ENCODE data around the gene CXCR6. TPM values are rescaled to one million over a fixed set of nuclear protein-coding genes. Genes with fewer than 3 reads are reported as not detected.

CXCR6 gene
- total and polyA plus RNA-seq, 2 experiments from 2014 or later = 0.10 TPM; not detected in 1

GRCh38 chr3:45955706-45956105 lies 12.4 kb downstream of the CXCR6 start:
- Mint-ChIP-seq H3K36me3 (ENCODE audit: low read depth) (peaks cover 76% of the 10 kb centered on the region), H3K27me3 (ENCODE audit: insufficient read depth, low read depth, poor library complexity) (peaks cover 2% of the 10 kb centered on the region), H3K27ac (no peak overlapping the region), H3K9me3 (no peaks in the 10 kb centered on the region), H3K4me1 (no peaks in the 10 kb centered on the region), H3K4me3 (no peak overlapping the region)
- no peak overlapping the region for H3K4me3 ChIP-seq
- no peak overlapping the region for H3K4me2 ChIP-seq
- no peaks in the 10 kb centered on the region for H3K4me1 ChIP-seq (ENCODE audit: insufficient read depth)
- H3K9me2 ChIP-seq (ENCODE audit: insufficient read depth) = no peaks in the 10 kb centered on the region
- no peaks in the 10 kb centered on the region for H3K79me2 ChIP-seq (replicated peaks; ENCODE audit: insufficient read depth)
- H4K20me1 ChIP-seq (replicated peaks; ENCODE audit: insufficient read depth) = no peaks in the 10 kb centered on the region
- TF ChIP-seq ETS1 (IDR thresholded peaks at IDR 0.05) (no peak), POLR2AphosphoS5 (IDR thresholded peaks at IDR 0.05; ENCODE audit: low read depth) (no peak)
- no peaks in the 10 kb centered on the region for H3K27me3 ChIP-seq (ENCODE audit: insufficient read depth)
- no peak for ATAC-seq
- peaks cover 56% of the 10 kb centered on the region for H3K36me3 ChIP-seq (ENCODE audit: insufficient read depth)
- no peak for DNase-seq (ENCODE audit: low spot score)
- H3F3A ChIP-seq (replicated peaks; ENCODE audit: low read depth) = no peaks in the 10 kb centered on the region
- no peak overlapping the region for H2AFZ ChIP-seq
- no peak overlapping the region for H3K27ac ChIP-seq (ENCODE audit: low read depth)

DNA sequence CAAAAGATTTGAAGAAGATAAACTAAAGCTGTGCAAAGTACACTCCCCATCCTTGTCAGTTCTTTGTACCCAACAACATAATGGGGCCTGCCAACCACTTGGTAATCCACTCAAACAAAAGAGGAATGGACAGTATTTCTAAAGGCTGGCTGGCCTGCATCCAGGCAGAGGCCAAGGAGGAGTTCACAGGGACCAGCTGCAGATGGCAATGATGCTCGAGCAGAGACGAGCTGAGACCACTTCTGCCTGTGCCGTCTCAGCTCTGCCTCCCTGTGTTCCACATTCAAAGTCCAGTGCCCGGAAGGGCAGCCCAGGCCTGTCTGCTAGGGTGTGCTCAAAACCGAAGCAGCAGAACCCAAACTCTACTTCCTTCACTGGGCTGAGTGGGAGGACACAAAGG lies 14.3 kb downstream of the CXCR6 start:
- Mint-ChIP-seq H3K4me1 (no peaks in the 10 kb centered on the region), H3K9me3 (no peaks in the 10 kb centered on the region), H3K27me3 (ENCODE audit: insufficient read depth, low read depth, poor library complexity) (no peaks in the 10 kb centered on the region), H3K36me3 (ENCODE audit: low read depth) (peaks cover 73% of the 10 kb centered on the region), H3K27ac (no peak overlapping the region), H3K4me3 (no peak overlapping the region)
- H3K9me2 ChIP-seq (ENCODE audit: insufficient read depth) = no peaks in the 10 kb centered on the region
- peaks cover 60% of the 10 kb centered on the region for H3K36me3 ChIP-seq (ENCODE audit: insufficient read depth)
- H3K4me3 ChIP-seq = no peak overlapping the region
- H3K27me3 ChIP-seq (ENCODE audit: insufficient read depth) = no peaks in the 10 kb centered on the region
- H2AFZ ChIP-seq = no peak overlapping the region
- H3F3A ChIP-seq (replicated peaks; ENCODE audit: low read depth) = no peaks in the 10 kb centered on the region
- H3K27ac ChIP-seq (ENCODE audit: low read depth) = no peak overlapping the region
- H3K4me1 ChIP-seq (ENCODE audit: insufficient read depth) = no peaks in the 10 kb centered on the region
- ATAC-seq (no peak), DNase-seq (ENCODE audit: low spot score) (no peak)
- H4K20me1 ChIP-seq (replicated peaks; ENCODE audit: insufficient read depth) = no peaks in the 10 kb centered on the region
- H3K79me2 ChIP-seq (replicated peaks; ENCODE audit: insufficient read depth) = no peaks in the 10 kb centered on the region
- no peak overlapping the region for H3K4me2 ChIP-seq
- TF ChIP-seq CREB1 (CRISPR knock-in tag; IDR thresholded peaks at IDR 0.05; ENCODE audit: low read depth) (no peak), NANOG (IDR thresholded peaks at IDR 0.05; ENCODE audit: borderline replicate concordance) (no peak), EZH2phosphoT487 (IDR thresholded peaks at IDR 0.05; ENCODE audit: unreplicated experiment) (no peak), ZNF114 (CRISPR knock-in tag; IDR thresholded peaks at IDR 0.05) (no peak), JUNB (IDR thresholded peaks at IDR 0.05; ENCODE audit: unreplicated experiment) (no peak), STAT1 (IDR thresholded peaks at IDR 0.05; ENCODE audit: unreplicated experiment) (no peak)
- TF ChIP-seq, protein P1, sequence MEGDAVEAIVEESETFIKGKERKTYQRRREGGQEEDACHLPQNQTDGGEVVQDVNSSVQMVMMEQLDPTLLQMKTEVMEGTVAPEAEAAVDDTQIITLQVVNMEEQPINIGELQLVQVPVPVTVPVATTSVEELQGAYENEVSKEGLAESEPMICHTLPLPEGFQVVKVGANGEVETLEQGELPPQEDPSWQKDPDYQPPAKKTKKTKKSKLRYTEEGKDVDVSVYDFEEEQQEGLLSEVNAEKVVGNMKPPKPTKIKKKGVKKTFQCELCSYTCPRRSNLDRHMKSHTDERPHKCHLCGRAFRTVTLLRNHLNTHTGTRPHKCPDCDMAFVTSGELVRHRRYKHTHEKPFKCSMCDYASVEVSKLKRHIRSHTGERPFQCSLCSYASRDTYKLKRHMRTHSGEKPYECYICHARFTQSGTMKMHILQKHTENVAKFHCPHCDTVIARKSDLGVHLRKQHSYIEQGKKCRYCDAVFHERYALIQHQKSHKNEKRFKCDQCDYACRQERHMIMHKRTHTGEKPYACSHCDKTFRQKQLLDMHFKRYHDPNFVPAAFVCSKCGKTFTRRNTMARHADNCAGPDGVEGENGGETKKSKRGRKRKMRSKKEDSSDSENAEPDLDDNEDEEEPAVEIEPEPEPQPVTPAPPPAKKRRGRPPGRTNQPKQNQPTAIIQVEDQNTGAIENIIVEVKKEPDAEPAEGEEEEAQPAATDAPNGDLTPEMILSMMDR (conservative IDR thresholded peaks at IDR 0.05; ENCODE audit: low read depth in 2 of 2) = no peak
- TF ChIP-seq, protein P2, sequence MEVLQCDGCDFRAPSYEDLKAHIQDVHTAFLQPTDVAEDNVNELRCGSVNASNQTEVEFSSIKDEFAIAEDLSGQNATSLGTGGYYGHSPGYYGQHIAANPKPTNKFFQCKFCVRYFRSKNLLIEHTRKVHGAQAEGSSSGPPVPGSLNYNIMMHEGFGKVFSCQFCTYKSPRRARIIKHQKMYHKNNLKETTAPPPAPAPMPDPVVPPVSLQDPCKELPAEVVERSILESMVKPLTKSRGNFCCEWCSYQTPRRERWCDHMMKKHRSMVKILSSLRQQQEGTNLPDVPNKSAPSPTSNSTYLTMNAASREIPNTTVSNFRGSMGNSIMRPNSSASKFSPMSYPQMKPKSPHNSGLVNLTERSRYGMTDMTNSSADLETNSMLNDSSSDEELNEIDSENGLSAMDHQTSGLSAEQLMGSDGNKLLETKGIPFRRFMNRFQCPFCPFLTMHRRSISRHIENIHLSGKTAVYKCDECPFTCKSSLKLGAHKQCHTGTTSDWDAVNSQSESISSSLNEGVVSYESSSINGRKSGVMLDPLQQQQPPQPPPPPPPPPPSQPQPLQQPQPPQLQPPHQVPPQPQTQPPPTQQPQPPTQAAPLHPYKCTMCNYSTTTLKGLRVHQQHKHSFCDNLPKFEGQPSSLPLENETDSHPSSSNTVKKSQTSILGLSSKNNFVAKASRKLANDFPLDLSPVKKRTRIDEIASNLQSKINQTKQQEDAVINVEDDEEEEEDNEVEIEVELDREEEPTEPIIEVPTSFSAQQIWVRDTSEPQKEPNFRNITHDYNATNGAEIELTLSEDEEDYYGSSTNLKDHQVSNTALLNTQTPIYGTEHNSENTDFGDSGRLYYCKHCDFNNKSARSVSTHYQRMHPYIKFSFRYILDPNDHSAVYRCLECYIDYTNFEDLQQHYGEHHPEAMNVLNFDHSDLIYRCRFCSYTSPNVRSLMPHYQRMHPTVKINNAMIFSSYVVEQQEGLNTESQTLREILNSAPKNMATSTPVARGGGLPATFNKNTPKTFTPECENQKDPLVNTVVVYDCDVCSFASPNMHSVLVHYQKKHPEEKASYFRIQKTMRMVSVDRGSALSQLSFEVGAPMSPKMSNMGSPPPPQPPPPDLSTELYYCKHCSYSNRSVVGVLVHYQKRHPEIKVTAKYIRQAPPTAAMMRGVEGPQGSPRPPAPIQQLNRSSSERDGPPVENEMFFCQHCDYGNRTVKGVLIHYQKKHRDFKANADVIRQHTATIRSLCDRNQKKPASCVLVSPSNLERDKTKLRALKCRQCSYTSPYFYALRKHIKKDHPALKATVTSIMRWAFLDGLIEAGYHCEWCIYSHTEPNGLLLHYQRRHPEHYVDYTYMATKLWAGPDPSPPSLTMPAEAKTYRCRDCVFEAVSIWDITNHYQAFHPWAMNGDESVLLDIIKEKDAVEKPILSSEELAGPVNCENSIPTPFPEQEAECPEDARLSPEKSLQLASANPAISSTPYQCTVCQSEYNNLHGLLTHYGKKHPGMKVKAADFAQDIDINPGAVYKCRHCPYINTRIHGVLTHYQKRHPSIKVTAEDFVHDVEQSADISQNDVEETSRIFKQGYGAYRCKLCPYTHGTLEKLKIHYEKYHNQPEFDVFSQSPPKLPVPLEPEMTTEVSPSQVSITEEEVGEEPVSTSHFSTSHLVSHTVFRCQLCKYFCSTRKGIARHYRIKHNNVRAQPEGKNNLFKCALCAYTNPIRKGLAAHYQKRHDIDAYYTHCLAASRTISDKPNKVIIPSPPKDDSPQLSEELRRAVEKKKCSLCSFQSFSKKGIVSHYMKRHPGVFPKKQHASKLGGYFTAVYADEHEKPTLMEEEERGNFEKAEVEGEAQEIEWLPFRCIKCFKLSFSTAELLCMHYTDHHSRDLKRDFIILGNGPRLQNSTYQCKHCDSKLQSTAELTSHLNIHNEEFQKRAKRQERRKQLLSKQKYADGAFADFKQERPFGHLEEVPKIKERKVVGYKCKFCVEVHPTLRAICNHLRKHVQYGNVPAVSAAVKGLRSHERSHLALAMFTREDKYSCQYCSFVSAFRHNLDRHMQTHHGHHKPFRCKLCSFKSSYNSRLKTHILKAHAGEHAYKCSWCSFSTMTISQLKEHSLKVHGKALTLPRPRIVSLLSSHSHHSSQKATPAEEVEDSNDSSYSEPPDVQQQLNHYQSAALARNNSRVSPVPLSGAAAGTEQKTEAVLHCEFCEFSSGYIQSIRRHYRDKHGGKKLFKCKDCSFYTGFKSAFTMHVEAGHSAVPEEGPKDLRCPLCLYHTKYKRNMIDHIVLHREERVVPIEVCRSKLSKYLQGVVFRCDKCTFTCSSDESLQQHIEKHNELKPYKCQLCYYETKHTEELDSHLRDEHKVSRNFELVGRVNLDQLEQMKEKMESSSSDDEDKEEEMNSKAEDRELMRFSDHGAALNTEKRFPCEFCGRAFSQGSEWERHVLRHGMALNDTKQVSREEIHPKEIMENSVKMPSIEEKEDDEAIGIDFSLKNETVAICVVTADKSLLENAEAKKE (CRISPR knock-in tag; IDR thresholded peaks at IDR 0.05) = no peak
- TF ChIP-seq, protein P3, sequence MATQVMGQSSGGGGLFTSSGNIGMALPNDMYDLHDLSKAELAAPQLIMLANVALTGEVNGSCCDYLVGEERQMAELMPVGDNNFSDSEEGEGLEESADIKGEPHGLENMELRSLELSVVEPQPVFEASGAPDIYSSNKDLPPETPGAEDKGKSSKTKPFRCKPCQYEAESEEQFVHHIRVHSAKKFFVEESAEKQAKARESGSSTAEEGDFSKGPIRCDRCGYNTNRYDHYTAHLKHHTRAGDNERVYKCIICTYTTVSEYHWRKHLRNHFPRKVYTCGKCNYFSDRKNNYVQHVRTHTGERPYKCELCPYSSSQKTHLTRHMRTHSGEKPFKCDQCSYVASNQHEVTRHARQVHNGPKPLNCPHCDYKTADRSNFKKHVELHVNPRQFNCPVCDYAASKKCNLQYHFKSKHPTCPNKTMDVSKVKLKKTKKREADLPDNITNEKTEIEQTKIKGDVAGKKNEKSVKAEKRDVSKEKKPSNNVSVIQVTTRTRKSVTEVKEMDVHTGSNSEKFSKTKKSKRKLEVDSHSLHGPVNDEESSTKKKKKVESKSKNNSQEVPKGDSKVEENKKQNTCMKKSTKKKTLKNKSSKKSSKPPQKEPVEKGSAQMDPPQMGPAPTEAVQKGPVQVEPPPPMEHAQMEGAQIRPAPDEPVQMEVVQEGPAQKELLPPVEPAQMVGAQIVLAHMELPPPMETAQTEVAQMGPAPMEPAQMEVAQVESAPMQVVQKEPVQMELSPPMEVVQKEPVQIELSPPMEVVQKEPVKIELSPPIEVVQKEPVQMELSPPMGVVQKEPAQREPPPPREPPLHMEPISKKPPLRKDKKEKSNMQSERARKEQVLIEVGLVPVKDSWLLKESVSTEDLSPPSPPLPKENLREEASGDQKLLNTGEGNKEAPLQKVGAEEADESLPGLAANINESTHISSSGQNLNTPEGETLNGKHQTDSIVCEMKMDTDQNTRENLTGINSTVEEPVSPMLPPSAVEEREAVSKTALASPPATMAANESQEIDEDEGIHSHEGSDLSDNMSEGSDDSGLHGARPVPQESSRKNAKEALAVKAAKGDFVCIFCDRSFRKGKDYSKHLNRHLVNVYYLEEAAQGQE (IDR thresholded peaks at IDR 0.05; ENCODE audit: unreplicated experiment) = no peak

Measured in GM23338 (cell line).